Fibroblast of villous mesenchyme (primary cell): ENCODE results near the gene OSGEP. TPM values are rescaled to one million over a fixed set of nuclear protein-coding genes. Genes with fewer than 3 reads are reported as not detected.

Experiments used
- DNase-seq: peaks from one replicate; pipeline ENCODE4 v3.0.0-alpha.2; 2010; ENCODE audit warnings: low read depth
- H3K4me3 ChIP-seq: 2 replicates; pipeline ENCODE4 v1.5.1; 2011; ENCODE audit warnings: low read depth, mild to moderate bottlenecking, low read length
- total RNA-seq: library from RNA; depleted of rRNA; stranded (reverse); fragments of >200 nt; gene quantifications from 2 replicates; pipeline ENCODE4 v1.2.3, GENCODE V29; 2012
- TF ChIP-seq, protein P1 (sequence below): IDR thresholded peaks from 2 replicates; pipeline ENCODE4 v1.5.1; 2012; ENCODE audit warnings: low read depth, mild to moderate bottlenecking, low read length; ENCODE audit not compliant: insufficient read depth

OSGEP gene
- total RNA-seq, 1 donor = 36.3 TPM

DNA sequence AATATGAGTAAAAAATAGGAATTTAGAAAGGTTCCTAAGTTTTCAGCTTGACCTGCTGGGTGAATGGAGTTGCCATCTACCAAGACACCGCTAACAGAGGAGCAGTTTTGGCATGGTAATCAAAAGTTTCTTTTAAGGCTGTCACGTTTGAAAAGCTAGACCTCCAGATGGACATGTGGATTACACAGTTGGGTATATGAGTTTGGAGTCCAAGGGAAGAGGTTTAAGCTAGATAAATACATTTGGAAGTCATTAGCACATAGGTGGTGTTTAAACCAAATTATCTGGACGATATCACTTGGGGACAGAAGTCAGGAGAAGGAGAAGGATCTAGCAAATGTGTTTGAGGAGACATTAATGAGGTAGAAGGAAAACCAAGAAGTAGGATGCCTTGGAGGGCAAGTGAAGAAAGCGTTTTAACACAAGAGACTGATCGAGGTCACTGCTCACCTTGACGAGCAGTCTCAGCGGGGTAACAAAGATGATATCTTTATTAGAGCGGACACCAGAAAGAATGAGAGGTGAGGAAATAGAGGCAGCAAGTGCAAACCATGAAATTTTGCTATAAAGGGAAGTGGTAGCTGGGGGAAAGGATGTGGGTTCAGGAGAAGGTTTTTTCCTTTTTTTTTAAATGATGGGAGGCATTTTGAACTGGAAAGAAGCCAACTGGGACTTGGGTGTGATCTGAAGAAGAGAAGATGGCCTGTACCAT, 32.2 kb upstream of the OSGEP start:
- no peak overlapping the region for H3K4me3 ChIP-seq
- no peak for DNase-seq
- TF ChIP-seq, protein P1, sequence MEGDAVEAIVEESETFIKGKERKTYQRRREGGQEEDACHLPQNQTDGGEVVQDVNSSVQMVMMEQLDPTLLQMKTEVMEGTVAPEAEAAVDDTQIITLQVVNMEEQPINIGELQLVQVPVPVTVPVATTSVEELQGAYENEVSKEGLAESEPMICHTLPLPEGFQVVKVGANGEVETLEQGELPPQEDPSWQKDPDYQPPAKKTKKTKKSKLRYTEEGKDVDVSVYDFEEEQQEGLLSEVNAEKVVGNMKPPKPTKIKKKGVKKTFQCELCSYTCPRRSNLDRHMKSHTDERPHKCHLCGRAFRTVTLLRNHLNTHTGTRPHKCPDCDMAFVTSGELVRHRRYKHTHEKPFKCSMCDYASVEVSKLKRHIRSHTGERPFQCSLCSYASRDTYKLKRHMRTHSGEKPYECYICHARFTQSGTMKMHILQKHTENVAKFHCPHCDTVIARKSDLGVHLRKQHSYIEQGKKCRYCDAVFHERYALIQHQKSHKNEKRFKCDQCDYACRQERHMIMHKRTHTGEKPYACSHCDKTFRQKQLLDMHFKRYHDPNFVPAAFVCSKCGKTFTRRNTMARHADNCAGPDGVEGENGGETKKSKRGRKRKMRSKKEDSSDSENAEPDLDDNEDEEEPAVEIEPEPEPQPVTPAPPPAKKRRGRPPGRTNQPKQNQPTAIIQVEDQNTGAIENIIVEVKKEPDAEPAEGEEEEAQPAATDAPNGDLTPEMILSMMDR = no peak

DNA sequence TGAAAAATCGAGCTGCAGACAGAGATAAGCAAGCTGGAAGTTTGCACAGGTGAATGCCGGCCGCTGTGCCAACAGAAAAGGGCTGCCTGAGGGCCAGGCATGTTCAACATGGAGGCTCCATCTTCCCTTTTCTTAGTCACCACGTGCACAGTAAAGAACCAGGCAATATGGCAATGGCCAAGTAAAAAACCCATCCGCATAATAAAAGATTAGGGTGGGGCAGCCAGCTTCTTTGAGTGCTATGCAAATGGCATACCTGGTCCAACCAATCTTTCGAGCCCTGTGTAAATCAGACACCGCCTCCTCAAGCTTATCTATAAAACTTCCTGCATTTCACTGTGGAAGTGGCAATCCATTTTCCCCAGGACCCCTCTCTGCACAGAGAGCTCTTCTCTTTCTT, 31.3 kb upstream of the OSGEP start:
- no peak overlapping the region for H3K4me3 ChIP-seq
- TF ChIP-seq, protein P1 = no peak
- no peak for DNase-seq

DNA sequence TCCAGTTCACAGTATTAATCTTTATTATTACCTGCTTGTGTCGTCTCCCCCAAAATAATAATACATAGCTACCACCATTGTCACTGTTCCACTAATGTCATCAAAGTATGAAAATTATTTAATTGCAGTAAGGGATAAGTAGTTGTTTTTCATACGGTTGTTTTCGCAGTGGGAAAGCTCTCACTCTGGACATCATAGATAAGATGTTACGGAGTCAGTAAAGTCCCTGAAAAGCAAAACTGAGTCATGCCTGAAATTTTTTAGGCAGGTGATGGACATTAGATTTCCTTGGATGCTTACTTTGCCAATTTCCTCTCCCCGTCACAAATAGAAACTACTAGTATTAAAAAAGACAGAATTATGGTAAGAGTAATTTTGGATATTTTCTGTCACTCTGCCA, 27.8 kb upstream of the OSGEP start:
- TF ChIP-seq, protein P1 = no peak
- DNase-seq = no peak

DNA sequence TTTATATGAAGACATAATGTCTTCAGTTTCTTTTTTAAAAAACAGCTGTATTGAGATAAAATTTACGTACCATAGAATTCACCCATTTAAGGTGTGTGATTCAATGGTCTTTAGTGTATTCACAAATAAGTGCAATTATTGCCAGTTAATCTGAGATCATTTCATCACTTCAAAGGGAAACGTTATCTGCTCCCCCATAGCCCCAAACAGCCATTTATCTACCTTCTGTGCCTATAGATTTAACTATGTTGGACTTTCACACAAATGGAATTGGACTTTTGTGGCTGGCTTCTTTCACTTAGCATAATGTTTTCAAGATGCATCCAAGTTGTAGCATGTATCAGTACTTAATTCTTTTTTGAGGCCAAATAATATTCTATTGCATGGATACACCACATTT, 24.3 kb upstream of the OSGEP start:
- no peak for DNase-seq
- TF ChIP-seq, protein P1 = no peak
- no peak overlapping the region for H3K4me3 ChIP-seq

More for the DNA sequence above, 27.8 kb upstream of the OSGEP start:
- H3K4me3 ChIP-seq = no peak overlapping the region

DNA sequence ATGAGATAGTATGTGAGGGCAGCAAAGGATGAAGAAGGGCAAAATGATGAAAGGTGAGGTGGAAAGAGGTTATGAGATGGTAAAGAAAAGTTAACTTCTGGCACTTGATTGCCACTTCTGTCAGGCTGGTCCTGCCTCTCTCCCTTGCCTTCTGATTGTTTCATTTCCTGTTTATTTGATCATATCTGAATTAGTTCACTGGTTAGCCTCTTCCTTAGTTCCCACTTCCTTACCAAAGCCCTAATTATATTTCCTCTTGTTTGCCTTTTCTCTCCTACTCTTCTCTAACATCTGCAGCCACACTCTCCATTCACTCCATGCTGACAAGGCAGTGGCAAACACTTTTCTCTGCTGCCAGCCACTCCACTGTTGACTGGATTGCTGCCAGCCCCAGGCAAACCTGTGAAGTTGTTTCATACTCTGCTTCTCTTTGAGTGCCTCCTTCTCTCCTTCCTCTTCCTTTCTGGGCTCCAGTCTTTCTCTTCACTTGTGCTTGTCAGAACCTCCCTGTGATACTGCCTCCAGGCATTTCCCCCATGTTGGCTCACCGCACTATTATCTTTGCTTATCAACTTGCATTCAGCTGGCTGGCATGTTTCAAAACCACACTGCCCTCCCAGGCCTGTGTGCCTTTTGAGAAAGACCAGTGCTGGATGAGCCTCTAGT, 22.7 kb upstream of the OSGEP start:
- peak; percentile 90 for DNase-seq
- TF ChIP-seq, protein P1 = no peak
- no peak overlapping the region for H3K4me3 ChIP-seq

DNA sequence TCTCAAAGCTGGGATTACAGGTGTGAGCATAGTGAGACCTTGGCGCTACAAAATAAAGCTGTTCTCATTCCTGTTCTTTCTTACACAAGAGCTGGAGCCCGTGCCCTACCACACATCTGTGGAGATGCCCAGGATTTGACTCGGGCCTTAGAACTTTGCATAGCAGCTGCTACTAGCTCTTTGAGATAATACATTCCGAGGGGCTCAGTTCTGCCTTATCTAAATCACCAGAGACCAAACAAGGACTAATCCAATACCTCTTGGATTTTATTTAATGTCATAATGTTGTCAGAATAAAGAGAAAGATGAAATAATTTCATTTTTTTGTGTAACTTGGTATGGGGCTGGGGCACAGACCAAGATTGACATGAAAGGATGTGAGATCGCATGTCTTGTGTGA, 22.2 kb upstream of the OSGEP start:
- DNase-seq = peak; percentile 5
- no peak overlapping the region for H3K4me3 ChIP-seq
- TF ChIP-seq, protein P1 = no peak
